ENCODE data around the gene SGCA. TPM values are rescaled to one million over a fixed set of nuclear protein-coding genes. Genes with fewer than 3 reads are reported as not detected.

SGCA gene
- polyA plus RNA-seq, 1 donor (not counting 4 experiments of a cell fraction or from before 2014, with no cell fraction given), result not detected

GRCh38 chr17:50204431-50204830 is 38.6 kb downstream of the SGCA start:
- no peak for DNase-seq (ENCODE audit: low read depth, low spot score)
- H3K4me2 ChIP-seq (ENCODE audit: control insufficient read depth, extremely low read depth, insufficient read depth, low read depth, low read length), result no peak overlapping the region
- FAIRE-seq, result no peak
- no peak overlapping the region for H3K9ac ChIP-seq (ENCODE audit: control insufficient read depth, extremely low read depth, insufficient read depth, low read length)
- no peak overlapping the region for H3K4me3 ChIP-seq (ENCODE audit: control insufficient read depth in 2 of 3, extremely low read depth in 1 of 3, insufficient read depth in 2 of 3, low read depth in 1 of 3, low read length in 3 of 3)
- H3K9me3 ChIP-seq (ENCODE audit: control insufficient read depth, low read depth, low read length), result no peaks in the 10 kb centered on the region
- H3K4me1 ChIP-seq (ENCODE audit: control insufficient read depth, extremely low read depth, insufficient read depth, low read length), result peaks cover 9% of the 10 kb centered on the region
- no peaks in the 10 kb centered on the region for H3K36me3 ChIP-seq (ENCODE audit: control insufficient read depth in 2 of 2, extremely low read depth in 1 of 2, insufficient read depth in 2 of 2, low read length in 2 of 2)
- H4K20me1 ChIP-seq (ENCODE audit: control insufficient read depth, extremely low read depth, insufficient read depth, low read length), result no peaks in the 10 kb centered on the region
- H3K27me3 ChIP-seq (ENCODE audit: control insufficient read depth, extremely low read depth, insufficient read depth, low read length), result peaks cover 52% of the 10 kb centered on the region
- no peak for TF ChIP-seq EZH2 (IDR thresholded peaks at IDR 0.05; ENCODE audit: low read length)
- TF ChIP-seq CTCF (optimal IDR thresholded peaks at IDR 0.05 in 1 of 3, IDR thresholded peaks at IDR 0.05 in 1 of 3, conservative IDR thresholded peaks at IDR 0.05 in 1 of 3; ENCODE audit: extremely low read depth in 1 of 3, insufficient read depth in 2 of 3, low read length in 3 of 3), result no peak
- dilution Hi-C loops (cut with MboI; ENCODE audit: extremely low pct_ligation_motif_present, low sequenced_read_pairs), result no loop called here
- H3K79me2 ChIP-seq (ENCODE audit: control insufficient read depth, insufficient read depth, low read length), result no peaks in the 10 kb centered on the region
- H2AFZ ChIP-seq (ENCODE audit: control insufficient read depth, low read length), result no peak overlapping the region
- H3K27ac ChIP-seq (ENCODE audit: control insufficient read depth, insufficient read depth, low read length), result no peak overlapping the region
- H3K9me1 ChIP-seq (ENCODE audit: control insufficient read depth, extremely low read depth, insufficient read depth, low read length), result no peaks in the 10 kb centered on the region

- FAIRE-seq (no peak), DNase-seq (ENCODE audit: low read depth, low spot score) (no peak)
- H3K4me3 ChIP-seq (ENCODE audit: control insufficient read depth in 2 of 3, extremely low read depth in 1 of 3, insufficient read depth in 2 of 3, low read depth in 1 of 3, low read length in 3 of 3), result no peak overlapping the region
- H3K4me2 ChIP-seq (ENCODE audit: control insufficient read depth, extremely low read depth, insufficient read depth, low read depth, low read length), result no peak overlapping the region
- H3K9me1 ChIP-seq (ENCODE audit: control insufficient read depth, extremely low read depth, insufficient read depth, low read length), result no peaks in the 10 kb centered on the region
- TF ChIP-seq CTCF (optimal IDR thresholded peaks at IDR 0.05 in 1 of 3, IDR thresholded peaks at IDR 0.05 in 1 of 3, conservative IDR thresholded peaks at IDR 0.05 in 1 of 3; ENCODE audit: extremely low read depth in 1 of 3, insufficient read depth in 2 of 3, low read length in 3 of 3) (no peak), EZH2 (IDR thresholded peaks at IDR 0.05; ENCODE audit: low read length) (no peak)
- peaks cover 52% of the 10 kb centered on the region for H3K27me3 ChIP-seq (ENCODE audit: control insufficient read depth, extremely low read depth, insufficient read depth, low read length)
- no peaks in the 10 kb centered on the region for H3K36me3 ChIP-seq (ENCODE audit: control insufficient read depth in 2 of 2, extremely low read depth in 1 of 2, insufficient read depth in 2 of 2, low read length in 2 of 2)
- H3K9ac ChIP-seq (ENCODE audit: control insufficient read depth, extremely low read depth, insufficient read depth, low read length), result no peak overlapping the region
- H3K9me3 ChIP-seq (ENCODE audit: control insufficient read depth, low read depth, low read length), result no peaks in the 10 kb centered on the region
- H3K4me1 ChIP-seq (ENCODE audit: control insufficient read depth, extremely low read depth, insufficient read depth, low read length), result peaks cover 7% of the 10 kb centered on the region
- dilution Hi-C loops (cut with MboI; ENCODE audit: extremely low pct_ligation_motif_present, low sequenced_read_pairs), result no loop called here
- H3K79me2 ChIP-seq (ENCODE audit: control insufficient read depth, insufficient read depth, low read length), result no peaks in the 10 kb centered on the region
- H4K20me1 ChIP-seq (ENCODE audit: control insufficient read depth, extremely low read depth, insufficient read depth, low read length), result no peaks in the 10 kb centered on the region
- no peak overlapping the region for H3K27ac ChIP-seq (ENCODE audit: control insufficient read depth, insufficient read depth, low read length)
- no peak overlapping the region for H2AFZ ChIP-seq (ENCODE audit: control insufficient read depth, low read length)
These were observed 39.5 kb downstream of the SGCA start for GRCh38 chr17:50205111-50205962.

Measured in keratinocyte (primary cell).